Thoracic aorta (tissue), 2 donors: ENCODE measurements around the gene SLC24A3. TPM values are rescaled to one million over a fixed set of nuclear protein-coding genes. Genes with fewer than 3 reads are reported as not detected.

Experiments used
- ATAC-seq: fragments of 150-250 bp; one replicate; pipeline ENCODE4 v1.8.0; 2017; ENCODE audit warnings: low read depth; ENCODE audit not compliant: insufficient number of reproducible peaks, low FRiP score
- DNase-seq: peaks from one replicate; pipeline ENCODE4 v3.0.0-alpha.2; 2020; ENCODE audit warnings: low spot score
- H3K27ac ChIP-seq, 2 donors: fragments of 200-600 bp; sonication (generic); 1 replicate in 1 of 2; 2 replicates in 1 of 2; pipeline ENCODE4 v1.5.1; 2016; ENCODE audit warnings: mild to moderate bottlenecking in 2 of 2, moderate library complexity in 2 of 2
- H3K27me3 ChIP-seq: fragments of 200-600 bp; sonication (generic); replicated peaks from 2 replicates; pipeline ENCODE4 v1.6.0; 2016; ENCODE audit warnings: mild to moderate bottlenecking; ENCODE audit not compliant: insufficient read depth
- H3K36me3 ChIP-seq: fragments of 200-600 bp; sonication (generic); one replicate; pipeline ENCODE4 v1.5.1; 2016
- H3K4me1 ChIP-seq, 2 donors: fragments of 200-600 bp; sonication (generic); 1 replicate in 1 of 2; 2 replicates in 1 of 2; pipeline versions ENCODE4 v1.5.1 to v1.6.0; 2016; ENCODE audit warnings: low read depth in 2 of 2, mild to moderate bottlenecking in 1 of 2; ENCODE audit not compliant: control insufficient read depth in 1 of 2
- H3K4me3 ChIP-seq: fragments of 200-600 bp; sonication (generic); 2 replicates; pipeline ENCODE4 v1.5.1; 2016; ENCODE audit warnings: mild to moderate bottlenecking
- H3K9me3 ChIP-seq: fragments of 200-600 bp; sonication (generic); 2 replicates; pipeline ENCODE4 v1.5.1; 2016
- total RNA-seq, 2 donors: library from RNA; depleted of rRNA; stranded (reverse); fragments of >200 nt; gene quantifications; one replicate each; pipeline versions ENCODE4 v1.1.0 to v1.2.3, GENCODE V29; 2016
- TF ChIP-seq, protein P1 (sequence below): fragments of 200-600 bp; sonication (generic); IDR thresholded peaks from one replicate; pipeline ENCODE4 v1.5.1; 2019; ENCODE audit warnings: antibody characterized with exemption

Gene SLC24A3
- total RNA-seq, 2 donors from 2014 or later: 8.3 to 31.4 TPM

DNA sequence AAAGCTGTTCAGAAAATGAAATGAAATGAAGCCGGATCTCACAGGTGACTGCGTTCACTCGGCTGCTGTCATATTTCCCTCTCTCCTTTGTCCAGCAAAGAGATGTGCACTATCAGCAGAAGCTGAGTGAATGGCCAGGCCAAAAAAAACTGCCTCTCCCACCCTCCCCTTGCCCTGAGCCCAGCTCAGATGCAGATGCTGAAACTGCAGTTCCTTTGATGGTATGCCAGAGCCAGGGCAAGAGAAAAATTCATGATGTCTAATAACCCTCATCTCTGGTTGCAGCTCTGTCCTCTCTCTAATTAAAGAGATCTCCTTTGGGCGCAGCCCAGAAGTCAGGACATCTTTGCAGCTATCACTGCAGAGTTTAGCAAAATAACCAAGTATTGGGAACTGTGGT is 335.1 kb downstream of the SLC24A3 start:
- ATAC-seq (no peak), DNase-seq (no peak)
- Histone ChIP-seq H3K9me3 (no peaks in the 10 kb centered on the region), H3K27me3 (no peaks in the 10 kb centered on the region), H3K4me3 (no peak overlapping the region), H3K4me1 (peaks cover 17 to 28% of the 10 kb centered on the region in 2 donors), H3K27ac (no peak overlapping the region), H3K36me3 (no peaks in the 10 kb centered on the region)
- TF ChIP-seq, protein P1, sequence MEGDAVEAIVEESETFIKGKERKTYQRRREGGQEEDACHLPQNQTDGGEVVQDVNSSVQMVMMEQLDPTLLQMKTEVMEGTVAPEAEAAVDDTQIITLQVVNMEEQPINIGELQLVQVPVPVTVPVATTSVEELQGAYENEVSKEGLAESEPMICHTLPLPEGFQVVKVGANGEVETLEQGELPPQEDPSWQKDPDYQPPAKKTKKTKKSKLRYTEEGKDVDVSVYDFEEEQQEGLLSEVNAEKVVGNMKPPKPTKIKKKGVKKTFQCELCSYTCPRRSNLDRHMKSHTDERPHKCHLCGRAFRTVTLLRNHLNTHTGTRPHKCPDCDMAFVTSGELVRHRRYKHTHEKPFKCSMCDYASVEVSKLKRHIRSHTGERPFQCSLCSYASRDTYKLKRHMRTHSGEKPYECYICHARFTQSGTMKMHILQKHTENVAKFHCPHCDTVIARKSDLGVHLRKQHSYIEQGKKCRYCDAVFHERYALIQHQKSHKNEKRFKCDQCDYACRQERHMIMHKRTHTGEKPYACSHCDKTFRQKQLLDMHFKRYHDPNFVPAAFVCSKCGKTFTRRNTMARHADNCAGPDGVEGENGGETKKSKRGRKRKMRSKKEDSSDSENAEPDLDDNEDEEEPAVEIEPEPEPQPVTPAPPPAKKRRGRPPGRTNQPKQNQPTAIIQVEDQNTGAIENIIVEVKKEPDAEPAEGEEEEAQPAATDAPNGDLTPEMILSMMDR: no peak

DNA sequence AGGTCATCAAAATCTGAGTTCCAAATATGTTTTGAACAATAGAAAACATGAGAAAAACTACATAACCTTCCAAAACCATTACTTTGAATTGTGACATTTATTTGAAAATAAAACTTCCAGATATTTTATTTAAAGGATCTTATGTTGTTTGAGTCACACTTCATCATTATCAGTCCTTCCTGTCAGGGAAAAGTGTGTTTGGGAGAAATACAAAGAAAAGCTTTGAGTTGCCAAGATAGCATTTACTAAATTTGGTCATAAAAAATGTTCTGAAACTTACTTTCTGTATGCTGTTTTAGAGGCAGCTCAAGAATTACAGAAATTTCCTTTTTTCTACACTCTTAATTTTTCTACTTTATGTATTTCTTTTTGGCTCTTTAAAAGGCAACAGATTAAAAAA is 337.5 kb downstream of the SLC24A3 start:
- TF ChIP-seq, protein P1: no peak
- no peaks in the 10 kb centered on the region for H3K27me3 ChIP-seq
- DNase-seq (no peak), ATAC-seq (no peak)
- no peak overlapping the region for H3K4me3 ChIP-seq
- H3K27ac ChIP-seq: peak overlapping the region in 1 of 2 donors; percentile 35
- H3K36me3 ChIP-seq: no peaks in the 10 kb centered on the region
- H3K4me1 ChIP-seq: peaks cover 17 to 30% of the 10 kb centered on the region in 2 donors
- no peaks in the 10 kb centered on the region for H3K9me3 ChIP-seq

DNA sequence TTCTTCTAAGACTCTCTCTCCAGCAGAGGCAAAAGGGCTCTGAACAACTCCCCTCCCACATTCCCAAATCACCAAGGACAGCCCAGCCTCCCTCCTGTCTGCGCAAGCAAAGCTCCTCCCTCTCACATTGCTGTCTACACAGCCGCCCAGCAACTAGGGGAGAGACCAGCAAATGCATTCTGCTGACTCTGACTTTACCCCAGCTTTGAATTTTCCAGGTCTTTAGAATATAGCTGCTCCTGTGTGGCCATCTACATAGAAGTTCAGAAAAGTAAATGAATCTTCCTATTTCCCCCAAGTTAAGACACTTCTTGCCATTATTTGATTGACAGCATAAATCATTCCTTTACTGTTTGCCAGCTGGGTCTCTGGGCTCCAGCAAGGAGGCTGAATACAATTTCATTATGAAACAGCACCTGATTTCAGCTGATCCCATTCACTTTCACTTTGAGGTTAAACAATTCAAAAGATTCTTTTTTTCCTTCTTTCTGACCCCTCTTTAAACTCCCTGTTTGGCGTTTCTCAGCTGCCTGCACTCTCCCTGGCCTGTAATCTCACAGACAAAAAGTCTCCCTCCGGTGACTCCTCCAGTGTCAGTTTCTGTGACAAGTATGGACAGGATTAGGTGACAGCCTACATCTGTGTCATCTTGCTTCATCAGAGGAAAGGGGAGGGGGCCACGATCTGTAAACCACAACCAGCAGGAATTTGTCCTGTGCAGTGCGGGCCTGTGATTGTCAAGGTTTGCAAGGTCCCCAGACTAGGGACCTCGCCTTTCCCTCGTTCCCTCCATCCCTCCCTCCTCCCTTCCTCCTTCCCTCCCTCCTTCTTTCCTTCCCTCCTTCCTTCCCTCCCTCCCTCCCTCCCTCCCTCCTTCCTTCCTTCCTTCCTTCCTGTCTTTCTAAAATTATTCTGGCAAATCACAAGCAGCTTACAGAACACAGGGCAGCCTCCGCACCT is 340.1 kb downstream of the SLC24A3 start:
- DNase-seq: no peak

DNA sequence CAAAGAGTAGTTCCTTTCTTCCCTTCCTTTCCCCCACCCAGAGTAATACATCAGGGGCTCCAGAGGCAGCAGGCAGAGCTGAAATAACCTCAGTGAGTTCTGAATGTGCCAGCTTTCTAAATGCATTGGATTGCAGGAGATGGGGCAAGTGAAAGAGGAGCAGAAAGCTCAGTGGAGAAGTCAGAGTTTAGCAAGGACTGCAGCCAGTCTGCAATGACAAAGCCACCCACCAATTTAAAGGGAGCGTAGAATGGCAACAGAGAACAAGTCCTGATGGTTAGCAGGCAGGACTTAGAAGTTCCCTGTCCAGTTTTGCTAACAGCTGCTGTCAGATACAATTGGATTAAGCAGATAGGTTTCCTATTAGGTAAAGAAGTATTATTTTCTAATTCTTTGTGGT is 342.2 kb downstream of the SLC24A3 start:
- DNase-seq (no peak), ATAC-seq (no peak)
- TF ChIP-seq, protein P1: no peak
- H3K4me3 ChIP-seq: no peak overlapping the region
- no peak overlapping the region for H3K27ac ChIP-seq
- H3K27me3 ChIP-seq: no peaks in the 10 kb centered on the region
- H3K9me3 ChIP-seq: no peaks in the 10 kb centered on the region
- no peaks in the 10 kb centered on the region for H3K36me3 ChIP-seq
- H3K4me1 ChIP-seq: peaks cover 15 to 26% of the 10 kb centered on the region in 2 donors

More for the DNA sequence above, 340.1 kb downstream of the SLC24A3 start:
- Histone ChIP-seq H3K27ac (peak overlapping the region in 1 of 2 donors; percentile 64), H3K27me3 (no peaks in the 10 kb centered on the region), H3K4me3 (peak overlapping the region; percentile 30), H3K4me1 (peaks cover 17 to 30% of the 10 kb centered on the region in 2 donors), H3K9me3 (no peaks in the 10 kb centered on the region), H3K36me3 (no peaks in the 10 kb centered on the region)
- ATAC-seq: no peak
- TF ChIP-seq, protein P1: no peak

DNA sequence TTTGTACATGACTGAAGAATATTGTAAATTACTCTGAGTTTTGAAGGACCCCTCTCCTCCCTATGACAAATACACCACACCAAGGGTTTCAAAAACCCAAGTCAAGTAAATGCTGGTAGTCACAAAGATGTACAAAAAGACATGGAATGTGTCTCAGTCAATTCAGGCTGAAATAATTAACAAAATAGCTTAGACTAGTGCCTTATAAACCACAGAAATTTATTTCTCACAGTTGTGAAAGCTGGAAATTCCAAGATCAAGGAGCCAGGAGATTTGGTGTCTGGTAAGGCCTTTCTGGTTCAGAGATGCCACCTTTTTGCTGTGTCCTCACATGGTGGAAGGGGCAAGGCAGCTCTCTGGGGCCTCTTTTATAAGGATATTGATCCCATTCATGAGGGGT is 343.3 kb downstream of the SLC24A3 start:
- no peak for DNase-seq
- ATAC-seq: no peak
- Histone ChIP-seq H3K36me3 (no peaks in the 10 kb centered on the region), H3K4me1 (peaks cover 9 to 16% of the 10 kb centered on the region in 2 donors), H3K4me3 (no peak overlapping the region), H3K27ac (no peak overlapping the region), H3K27me3 (no peaks in the 10 kb centered on the region), H3K9me3 (no peaks in the 10 kb centered on the region)
- TF ChIP-seq, protein P1: no peak
